Cardiac muscle cell (in vitro differentiated cells and primary cell): ENCODE measurements around the gene LRCH3. TPM values are rescaled to one million over a fixed set of nuclear protein-coding genes. Genes with fewer than 3 reads are reported as not detected.
A peak's percentile ranks its signal among the peaks of the same experiment; 100 is the strongest.

Experiments used
- DNase-seq, 2 donors: peaks; one replicate each; pipeline versions ENCODE4 v3.0.0 to v3.0.0-alpha.2; 2010 to 2017; ENCODE audit warnings: low read depth in 1 of 2, low spot score in 1 of 2
- H3K27ac ChIP-seq: fragments of 200-600 bp; sonication (generic); 2 replicates; pipeline ENCODE4 v1.5.1; 2016
- H3K27me3 ChIP-seq: fragments of 200-600 bp; sonication (generic); 2 replicates; pipeline ENCODE4 v1.6.0; 2016; ENCODE audit warnings: control low read depth
- H3K36me3 ChIP-seq: fragments of 200-600 bp; sonication (generic); 2 replicates; pipeline ENCODE4 v1.5.1; 2016; ENCODE audit warnings: control low read depth
- H3K4me1 ChIP-seq: fragments of 200-600 bp; sonication (generic); 2 replicates; pipeline ENCODE4 v1.8.1; 2017; ENCODE audit warnings: low read depth, mild to moderate bottlenecking, mixed run types
- H3K4me3 ChIP-seq: fragments of 200-600 bp; sonication (generic); 2 replicates; pipeline ENCODE4 v1.5.1; 2016; ENCODE audit warnings: mild to moderate bottlenecking
- H3K9me3 ChIP-seq: fragments of 200-600 bp; sonication (generic); 2 replicates; pipeline ENCODE4 v1.5.1; 2017; ENCODE audit warnings: low read depth, mild to moderate bottlenecking, control low read depth
- CTCF ChIP-seq: IDR thresholded peaks from 2 replicates; pipeline ENCODE4 v1.5.1; 2012; ENCODE audit warnings: low read depth, mild to moderate bottlenecking, low read length
- polyA plus RNA-seq: library from polyadenylated mRNA; unstranded; fragments of >200 nt; fragmentation: Nextera tagmentation; extraction: Ambion mirVana; gene quantifications from 2 replicates; pipeline ENCODE4 v1.2.1, GENCODE V29; 2016
- total RNA-seq: library from RNA; depleted of rRNA; stranded (reverse); fragments of >200 nt; gene quantifications from 2 replicates; pipeline ENCODE4 v1.2.3, GENCODE V29; 2016

Gene LRCH3
- total and polyA plus RNA-seq, 2 experiments from 2014 or later = 36.7 to 38.9 TPM

DNA sequence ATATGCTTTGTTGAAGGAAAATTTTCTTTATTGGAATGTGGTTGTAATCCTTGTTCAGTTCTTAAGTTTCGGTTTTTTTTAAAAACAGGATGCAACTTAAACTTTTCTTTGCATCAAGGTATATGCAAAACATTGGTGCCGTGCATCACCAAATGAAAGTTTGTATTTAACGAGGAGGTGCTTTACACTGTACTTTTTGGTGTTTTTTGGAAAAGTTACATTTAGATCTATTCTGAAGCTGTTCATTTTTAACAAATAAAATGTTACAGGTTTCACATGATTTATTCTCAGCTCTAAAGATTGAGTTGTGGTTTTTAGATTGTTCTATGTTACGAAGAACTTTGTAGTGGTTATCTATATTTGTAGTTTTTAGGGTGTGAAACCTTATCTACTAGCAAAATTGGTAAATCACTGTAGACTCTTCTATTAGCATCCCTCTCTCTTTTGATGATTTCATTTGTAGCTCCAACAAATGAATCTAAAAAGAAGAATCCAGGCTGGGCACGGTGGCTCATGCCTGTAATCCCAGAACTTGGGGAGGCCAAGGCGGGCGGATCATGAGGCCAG is 7.0 kb upstream of the LRCH3 start:
- no peaks in the 10 kb centered on the region for H3K4me1 ChIP-seq
- no peaks in the 10 kb centered on the region for H3K9me3 ChIP-seq
- no peak overlapping the region for H3K4me3 ChIP-seq
- H3K27ac ChIP-seq = no peak overlapping the region
- DNase-seq = no peak
- peaks cover 16% of the 10 kb centered on the region for H3K36me3 ChIP-seq
- no peaks in the 10 kb centered on the region for H3K27me3 ChIP-seq
- no peak for TF ChIP-seq CTCF

GRCh38 chr3:197787412-197787811 is 3.6 kb upstream of the LRCH3 start:
- DNase-seq = no peak
- no peak overlapping the region for H3K4me3 ChIP-seq
- H3K27ac ChIP-seq = no peak overlapping the region
- H3K9me3 ChIP-seq = no peaks in the 10 kb centered on the region
- TF ChIP-seq CTCF = no peak
- H3K36me3 ChIP-seq = peaks cover 4% of the 10 kb centered on the region
- H3K27me3 ChIP-seq = no peaks in the 10 kb centered on the region
- no peaks in the 10 kb centered on the region for H3K4me1 ChIP-seq

DNA sequence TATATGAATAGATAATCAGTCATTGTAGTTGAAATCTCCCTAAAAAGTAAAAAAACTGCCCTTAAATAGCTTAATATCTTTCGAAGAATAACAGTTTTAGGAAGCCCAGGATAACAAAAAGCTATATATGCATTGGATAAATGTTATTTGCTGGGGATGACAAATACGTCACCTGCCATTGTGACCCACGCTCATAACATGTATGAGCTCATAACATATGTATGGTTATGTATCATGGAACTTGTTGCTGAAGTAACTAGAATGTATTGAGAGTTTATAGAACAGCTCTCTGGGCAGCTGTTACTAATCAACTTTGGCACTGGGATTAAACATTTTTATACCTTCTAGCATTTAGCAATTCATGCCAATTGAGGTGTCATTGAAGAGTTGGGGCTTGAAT is 1.7 kb upstream of the LRCH3 start:
- H3K9me3 ChIP-seq = no peaks in the 10 kb centered on the region
- no peaks in the 10 kb centered on the region for H3K4me1 ChIP-seq
- no peaks in the 10 kb centered on the region for H3K36me3 ChIP-seq
- DNase-seq = no peak
- H3K27ac ChIP-seq = no peak overlapping the region
- H3K4me3 ChIP-seq = no peak overlapping the region
- TF ChIP-seq CTCF = no peak
- no peaks in the 10 kb centered on the region for H3K27me3 ChIP-seq

GRCh38 chr3:197790033-197790432 is 1.0 kb upstream of the LRCH3 start:
- Histone ChIP-seq H3K27ac (no peak overlapping the region), H3K4me1 (no peaks in the 10 kb centered on the region), H3K27me3 (no peaks in the 10 kb centered on the region), H3K36me3 (no peaks in the 10 kb centered on the region), H3K4me3 (no peak overlapping the region), H3K9me3 (no peaks in the 10 kb centered on the region)
- DNase-seq = no peak
- TF ChIP-seq CTCF = no peak

GRCh38 chr3:197791892-197792647 is 1.0 kb downstream of the LRCH3 start:
- H3K27me3 ChIP-seq = no peaks in the 10 kb centered on the region
- no peak for TF ChIP-seq CTCF
- peak overlapping the region; percentile 96 for H3K27ac ChIP-seq
- no peaks in the 10 kb centered on the region for H3K36me3 ChIP-seq
- no peaks in the 10 kb centered on the region for H3K4me1 ChIP-seq
- peak; percentile 42 to 55 for DNase-seq
- H3K9me3 ChIP-seq = no peaks in the 10 kb centered on the region
- peak overlapping the region; percentile 77 for H3K4me3 ChIP-seq
